ENCODE results near the gene AKR1D1.
"Not testable (repeated sequence)": the region's sequence is repeated elsewhere in the genome, so short reads cannot be mapped to it uniquely, and the experiment has no call there.

AKR1D1 gene

DNA sequence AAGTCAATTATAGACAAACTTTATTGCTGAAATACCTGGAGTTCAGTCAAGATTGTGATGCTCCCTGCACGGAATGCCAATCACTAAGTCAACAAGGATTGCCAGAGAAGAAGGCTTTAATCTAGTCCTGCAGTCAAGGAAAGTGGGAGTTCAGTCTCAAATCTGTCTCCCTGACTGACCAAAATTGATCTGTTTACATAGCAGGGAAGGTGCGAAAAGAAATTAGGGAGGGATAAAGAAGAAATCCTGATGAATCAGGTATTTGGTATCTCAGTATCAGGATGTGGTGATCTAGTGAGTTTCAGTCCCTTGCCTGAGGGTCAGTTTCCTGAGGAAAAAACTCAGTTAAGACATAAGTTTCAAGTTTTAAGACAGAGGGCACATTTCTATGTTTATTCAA is 2.1 kb upstream of the AKR1D1 start:
- no peak for DNase-seq (ENCODE audit: low read depth in 2 of 2)

DNA sequence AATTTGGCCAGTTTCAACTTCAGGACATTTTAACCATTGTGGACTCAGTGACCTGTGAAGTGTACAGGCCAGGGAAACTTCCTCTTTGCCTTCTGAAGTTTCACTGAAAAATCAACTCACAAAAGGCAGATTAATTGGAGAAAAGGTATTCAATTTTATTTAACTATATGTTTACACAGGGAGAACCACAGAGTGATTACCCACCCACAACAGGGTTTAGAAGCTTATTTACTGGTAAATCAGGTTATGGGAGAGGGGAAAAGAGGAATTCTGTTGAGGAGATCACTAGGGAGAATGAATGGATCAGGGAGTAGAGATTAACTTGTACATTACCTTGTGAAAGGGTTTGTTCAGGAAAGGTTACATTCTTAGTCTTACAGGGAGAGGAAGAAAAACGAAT is 1.7 kb upstream of the AKR1D1 start:
- DNase-seq (ENCODE audit: low read depth in 2 of 2), result no peak

GRCh38 chr7:138075350-138075749 is 909 bp upstream of the AKR1D1 start:
- no peak for DNase-seq (ENCODE audit: low read depth in 2 of 2)

DNA sequence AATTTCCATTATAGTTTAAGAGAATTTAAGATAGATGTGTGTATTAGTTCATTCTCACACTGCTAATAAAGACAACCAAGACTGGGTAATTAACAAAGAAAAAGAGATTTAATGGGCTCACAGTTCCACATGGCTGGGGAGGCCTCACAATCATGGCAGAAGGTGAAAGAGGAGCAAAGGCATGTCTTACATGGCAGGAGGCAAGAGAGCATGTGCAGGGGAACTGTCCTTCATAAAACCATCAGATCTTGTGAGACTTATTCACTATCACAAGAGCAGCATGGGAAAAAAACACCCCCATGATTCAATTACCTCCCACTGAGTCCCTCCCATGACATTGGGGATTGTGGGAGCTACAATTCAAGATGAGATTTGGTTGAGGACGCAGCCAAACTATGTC is 473 bp upstream of the AKR1D1 start:
- not testable (repeated sequence) for DNase-seq (ENCODE audit: low read depth in 2 of 2)

DNA sequence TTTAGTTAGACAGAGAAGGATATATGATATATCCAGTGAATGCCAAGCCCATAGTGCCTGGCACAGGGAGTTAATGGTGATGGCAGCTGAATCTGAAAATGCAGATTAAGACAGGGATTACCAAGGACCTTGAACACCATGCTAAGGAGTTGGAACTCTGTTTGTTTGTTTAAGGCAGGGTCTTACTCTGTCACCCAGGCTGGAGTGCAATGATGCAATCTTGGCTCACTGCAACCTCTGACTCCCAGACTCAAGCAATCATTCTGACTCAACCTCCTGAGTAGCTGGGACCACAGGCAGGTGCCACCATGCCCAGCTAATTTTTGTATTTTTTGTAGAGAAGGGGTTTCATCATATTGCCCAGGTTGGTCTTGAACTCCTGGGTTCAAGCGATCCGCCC is 1.6 kb downstream of the AKR1D1 start:
- no peak for DNase-seq (ENCODE audit: low read depth in 2 of 2)

- DNase-seq (ENCODE audit: low read depth in 2 of 2), result no peak
These were observed 2.9 kb downstream of the AKR1D1 start for GRCh38 chr7:138079137-138079536.

DNA sequence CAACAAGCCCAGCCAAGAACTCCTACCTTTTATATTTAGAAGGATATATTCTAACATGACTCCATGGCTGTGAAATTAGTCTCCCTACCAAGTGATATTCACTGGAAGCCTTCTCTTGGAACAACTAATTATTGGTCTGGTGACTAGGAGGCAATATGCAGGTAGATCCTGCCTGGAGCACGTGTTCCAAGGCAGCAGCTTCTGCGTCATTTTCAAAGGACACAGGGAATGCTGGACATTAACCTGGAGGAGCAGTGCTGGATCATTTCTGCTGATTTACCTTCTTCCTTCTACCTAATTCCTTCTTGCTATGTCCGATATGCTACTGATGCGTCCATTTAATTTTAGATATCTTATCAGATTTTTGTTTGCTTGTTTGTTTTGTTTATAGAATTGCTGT is 5.6 kb downstream of the AKR1D1 start:
- DNase-seq (ENCODE audit: low read depth in 2 of 2), result no peak

DNA sequence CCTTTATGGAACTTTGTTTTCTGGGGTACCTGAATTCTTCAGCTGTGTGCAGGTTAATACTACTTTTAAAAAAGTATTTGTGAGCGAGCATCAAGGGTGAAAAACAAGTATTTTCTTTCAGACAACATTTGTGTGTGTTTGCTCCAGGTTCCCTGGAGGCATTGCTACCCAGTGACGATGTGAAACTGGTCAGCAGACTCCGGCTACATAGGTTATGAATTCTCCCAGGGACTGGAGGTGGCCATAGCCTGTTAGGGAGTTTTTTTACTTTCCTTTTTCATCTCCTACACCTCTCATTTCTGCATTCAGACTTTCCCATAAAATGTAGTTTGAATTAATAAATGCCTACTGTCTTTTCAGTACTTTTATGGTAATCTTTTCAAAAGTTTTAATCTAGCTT is 7.6 kb downstream of the AKR1D1 start:
- DNase-seq (ENCODE audit: low read depth in 2 of 2), result no peak

DNA sequence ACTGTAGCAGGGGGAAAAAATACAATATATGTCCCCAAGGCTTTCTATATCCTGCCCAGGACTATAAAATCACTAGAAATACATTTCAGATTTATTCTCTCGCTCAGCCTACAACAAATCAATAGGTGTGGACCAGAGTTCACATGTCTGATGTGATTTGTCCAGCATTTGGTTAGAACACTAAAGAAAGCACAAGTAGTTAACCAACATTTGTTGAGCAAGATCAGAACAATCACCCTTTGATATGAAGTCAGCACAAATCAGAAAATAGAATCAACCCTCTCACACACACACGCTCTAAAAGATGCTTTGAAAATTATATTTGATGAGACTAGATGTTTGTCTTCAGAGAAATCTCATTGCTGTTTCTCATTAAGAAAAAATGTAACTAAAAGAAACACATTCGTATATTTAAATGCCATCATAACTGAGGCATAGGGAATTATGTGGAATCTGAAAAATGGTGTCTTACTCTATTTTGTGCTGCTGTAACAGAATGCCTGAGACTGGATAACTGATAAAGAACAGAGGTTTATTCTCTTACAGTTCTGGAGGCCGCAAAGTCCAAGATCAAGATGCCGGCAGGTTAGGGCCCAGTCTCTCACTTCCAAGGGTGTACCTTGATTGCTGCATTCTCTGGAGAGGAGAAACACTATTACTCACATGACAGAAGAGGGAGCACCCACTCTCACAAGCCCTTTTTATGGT is 10.5 kb downstream of the AKR1D1 start:
- DNase-seq (ENCODE audit: low read depth in 2 of 2), result no peak

GRCh38 chr7:138089080-138089901 is 13.0 kb downstream of the AKR1D1 start:
- no peak for DNase-seq (ENCODE audit: low read depth in 2 of 2)

DNA sequence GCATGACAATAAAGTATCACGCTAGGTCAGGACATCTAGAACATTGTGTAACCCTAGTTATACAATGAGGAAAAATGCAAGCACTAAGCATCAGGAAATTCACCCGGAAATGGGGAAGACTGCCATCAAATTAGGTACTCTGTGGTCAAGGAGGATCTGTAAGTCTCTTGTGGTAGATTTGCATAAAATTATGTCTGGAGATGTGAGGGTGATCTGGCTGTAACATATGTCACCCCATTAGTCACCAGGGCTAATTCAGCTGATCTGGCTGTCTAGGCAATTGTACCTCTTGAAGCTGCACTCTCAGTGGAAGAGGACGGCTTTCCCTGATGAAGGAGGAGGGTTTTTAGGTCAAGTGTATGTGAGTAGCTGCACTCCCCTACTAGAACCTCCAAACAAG is 14.8 kb downstream of the AKR1D1 start:
- DNase-seq (ENCODE audit: low read depth in 2 of 2), result no peak

GRCh38 chr7:138091840-138092239 is 15.6 kb downstream of the AKR1D1 start:
- not testable (repeated sequence) for DNase-seq (ENCODE audit: low read depth in 2 of 2)

DNA sequence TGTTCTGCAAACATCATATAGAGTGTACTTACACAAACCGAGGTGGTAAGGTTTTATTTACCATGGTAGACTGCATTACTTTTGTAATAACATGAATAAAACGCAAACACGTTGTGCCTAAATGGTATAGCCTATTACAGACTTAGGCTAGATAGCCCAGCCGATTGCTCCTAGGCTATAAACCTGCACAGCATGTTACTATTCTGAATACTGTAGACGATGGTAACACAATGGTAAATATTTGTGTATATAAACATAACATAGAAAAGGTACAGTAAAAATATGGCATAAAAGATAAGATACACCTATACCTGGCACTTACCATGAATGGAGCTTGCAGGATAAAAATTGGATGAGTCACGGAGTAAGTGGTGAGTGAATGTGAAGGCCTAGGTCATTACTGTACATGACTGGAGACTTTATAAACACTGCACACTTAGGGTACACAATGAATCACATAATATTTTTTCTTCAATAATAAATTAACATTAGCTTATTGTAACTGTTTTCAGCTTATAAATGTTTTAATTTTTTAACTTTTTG is 16.3 kb downstream of the AKR1D1 start:
- no peak for DNase-seq (ENCODE audit: low read depth in 2 of 2)

GRCh38 chr7:138095972-138096935 is 20.0 kb downstream of the AKR1D1 start:
- no peak for DNase-seq (ENCODE audit: low read depth in 2 of 2)

- no peak for DNase-seq (ENCODE audit: low read depth in 2 of 2)
These were observed 20.9 kb downstream of the AKR1D1 start for GRCh38 chr7:138097064-138097741.

DNA sequence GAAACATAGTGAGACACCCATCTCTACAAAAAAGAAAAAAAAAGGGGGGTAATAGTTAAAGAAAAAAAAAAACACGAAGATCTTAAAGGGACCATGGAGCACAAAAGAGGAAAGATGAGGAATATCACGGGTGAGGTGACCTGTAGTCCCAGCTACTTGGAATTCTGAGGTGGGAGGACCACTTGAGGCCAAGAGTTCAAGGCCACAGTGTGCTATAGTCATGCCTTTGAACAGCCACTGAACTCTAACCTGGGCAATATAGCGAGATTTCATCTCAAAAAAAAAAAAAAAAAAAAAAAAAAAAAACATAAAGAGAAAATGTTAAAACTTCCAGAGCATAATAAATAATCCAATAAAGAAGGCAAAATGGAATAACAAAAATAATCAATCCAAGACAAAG is 23.6 kb downstream of the AKR1D1 start:
- no peak for DNase-seq (ENCODE audit: low read depth in 2 of 2)

GRCh38 chr7:138105221-138105620 is 29.0 kb downstream of the AKR1D1 start:
- no peak for DNase-seq (ENCODE audit: low read depth in 2 of 2)

DNA sequence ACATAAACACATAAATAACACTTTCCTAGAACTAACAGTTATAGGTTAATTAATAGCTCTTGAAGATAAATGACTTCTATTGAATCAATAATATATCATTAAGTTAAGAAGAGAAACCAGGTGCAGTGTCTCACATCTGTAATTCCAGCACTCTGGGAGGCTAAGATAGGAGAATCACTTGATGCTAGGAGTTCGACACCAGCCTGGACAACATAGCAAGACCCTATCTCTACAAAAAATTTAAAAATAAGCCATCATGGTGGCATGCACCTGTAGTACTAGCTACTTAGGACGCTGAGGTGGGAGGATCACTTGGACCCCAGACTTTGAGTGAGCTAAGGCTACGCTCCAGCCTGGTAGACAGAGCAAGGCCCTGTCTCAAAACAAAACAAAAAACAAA is 38.8 kb downstream of the AKR1D1 start:
- no peak for DNase-seq (ENCODE audit: low read depth in 2 of 2)

GRCh38 chr7:138116141-138116540 is 39.9 kb downstream of the AKR1D1 start:
- no peak for DNase-seq (ENCODE audit: low read depth in 2 of 2)

DNA sequence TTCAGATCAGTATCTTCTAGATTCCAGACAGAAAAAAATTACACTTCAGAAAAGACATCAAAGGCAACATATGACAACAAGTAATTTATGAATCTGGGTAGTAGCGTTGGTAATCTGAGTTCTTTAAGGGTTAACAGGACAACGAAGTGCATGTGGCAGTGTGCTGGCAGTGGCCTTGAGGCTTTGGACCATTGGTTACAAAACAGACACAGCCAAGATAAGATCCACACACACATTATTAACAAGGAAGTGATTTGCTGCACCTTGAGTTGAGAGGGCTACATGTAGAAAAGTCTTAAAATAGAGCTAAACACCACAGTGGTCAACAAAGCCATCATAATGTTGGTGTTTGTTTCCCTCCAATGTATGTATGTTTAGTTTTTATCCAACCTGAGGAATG is 40.6 kb downstream of the AKR1D1 start:
- no peak for DNase-seq (ENCODE audit: low read depth in 2 of 2)

- no peak for DNase-seq (ENCODE audit: low read depth in 2 of 2)
These were observed 44.0 kb downstream of the AKR1D1 start for GRCh38 chr7:138120140-138120827.
